Sciatic nerve (tissue), 2 donors: ENCODE data around the gene RSAD2. TPM values are rescaled to one million over a fixed set of nuclear protein-coding genes. Genes with fewer than 3 reads are reported as not detected.
A peak's percentile ranks its signal among the peaks of the same experiment; 100 is the strongest.
"Not testable (repeated sequence)": the region's sequence is repeated elsewhere in the genome, so short reads cannot be mapped to it uniquely, and the experiment has no call there.

Source experiments
- ATAC-seq: fragments of 200-7000 bp; cut with Tn5 transposase; one replicate; pipeline ENCODE4 v1.9.1; 2020; ENCODE audit warnings: mild to moderate bottlenecking, moderate library complexity
- DNase-seq: peaks from one replicate; pipeline ENCODE4 v3.0.0-alpha.2; 2020; ENCODE audit warnings: low spot score
- intact Hi-C: fragments of 100-400 bp; cut with DNase I; formaldehyde crosslinking; loops from one replicate; pipeline ENCODE4 v1.14.2; 2022
- total RNA-seq: library from RNA; stranded (reverse); fragmentation: NEBNext Ultra II Directional; extraction: Animal tissue kit (Norgen Biotek cat#: 25700); gene quantifications from one replicate; pipeline ENCODE4 v1.2.1, GENCODE V29; 2021
- donor health status: DM: no; HTN: no; CAD: no.
- donor health status: DM: no; HTN: no; CAD: no.

RSAD2 gene
- total RNA-seq, 1 donor from 2014 or later, result 7.5 TPM

DNA sequence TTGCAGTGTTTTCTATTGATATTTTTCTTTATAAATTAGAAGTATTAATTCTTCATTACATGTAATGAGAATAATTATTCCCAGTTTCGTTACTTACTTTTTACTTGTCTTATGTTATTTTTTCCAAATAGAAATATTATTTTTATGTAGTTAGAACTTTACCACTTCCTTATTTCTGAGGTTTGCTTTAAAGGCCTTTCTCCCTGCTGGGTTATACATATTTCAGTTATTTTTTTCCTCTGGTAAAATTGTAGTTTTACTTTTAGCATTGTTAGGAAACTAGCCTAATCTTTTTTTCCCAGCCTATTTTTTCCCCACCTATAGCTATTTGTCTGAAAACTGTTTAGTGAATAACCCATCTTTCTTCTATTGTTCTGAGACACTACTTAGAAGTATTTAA, 56.8 kb downstream of the RSAD2 start:
- ATAC-seq, result no peak
- intact Hi-C loops, result no loop called here
- DNase-seq, result no peak

DNA sequence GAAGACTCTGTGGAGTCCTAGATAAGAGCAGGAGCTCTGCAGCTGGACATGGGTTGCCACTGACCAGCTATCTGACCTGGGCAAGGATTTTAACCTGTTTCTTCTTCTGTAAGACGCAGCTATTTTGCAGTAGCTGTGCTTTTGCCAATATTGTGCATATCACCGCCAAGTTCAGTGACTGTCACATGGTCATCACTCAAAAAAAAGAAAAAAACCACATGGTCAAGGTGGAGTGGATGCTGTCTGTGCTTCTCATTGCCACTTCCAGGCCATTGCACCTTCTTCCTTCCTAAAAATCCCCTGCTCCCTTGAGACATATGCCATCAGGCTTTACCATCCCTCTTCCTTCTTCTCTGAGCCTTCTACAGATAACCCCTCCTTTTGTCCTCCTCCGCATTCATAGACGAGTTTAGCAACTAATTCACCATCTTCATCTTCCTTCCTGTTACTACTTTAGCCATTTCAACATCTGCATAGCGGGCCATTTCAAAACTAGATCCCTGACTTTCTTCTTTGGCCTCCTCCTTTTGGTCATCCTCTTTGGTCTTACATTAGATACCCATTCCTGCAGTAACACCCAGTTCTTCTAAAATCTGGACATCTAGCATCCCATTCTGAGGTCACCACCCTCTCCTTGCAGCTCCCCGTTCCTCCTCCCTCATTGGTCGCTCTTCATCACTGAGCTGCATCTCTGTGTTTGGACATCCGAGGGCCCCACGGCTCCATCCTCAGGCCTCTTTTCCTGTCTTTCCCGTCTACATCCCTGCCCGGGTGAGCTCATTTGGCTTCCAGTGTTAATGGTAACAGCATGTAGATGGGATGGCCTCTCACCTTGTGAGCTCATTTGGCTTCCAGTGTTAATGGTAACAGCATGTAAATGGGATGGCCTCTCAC, 57.4 kb downstream of the RSAD2 start:
- no peak for DNase-seq
- intact Hi-C loops, result no loop called here

DNA sequence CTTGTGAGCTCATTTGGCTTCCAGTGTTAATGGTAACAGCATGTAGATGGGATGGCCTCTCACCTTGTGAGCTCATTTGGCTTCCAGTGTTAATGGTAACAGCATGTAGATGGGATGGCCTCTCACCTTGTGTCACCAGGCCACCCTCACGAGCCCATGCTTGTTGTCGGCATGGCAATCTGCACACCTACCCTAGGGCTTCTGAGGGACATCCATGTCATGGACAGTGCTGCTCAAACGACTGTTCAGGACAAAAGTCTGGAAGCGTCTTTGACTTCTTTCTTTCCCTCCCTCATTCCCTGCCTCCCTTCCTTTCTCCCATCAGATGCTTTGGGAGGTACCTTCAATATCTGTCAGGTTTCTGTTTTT, 58.1 kb downstream of the RSAD2 start:
- DNase-seq, intact Hi-C loops, ATAC-seq: not testable (repeated sequence)

More for the DNA sequence above, 57.4 kb downstream of the RSAD2 start:
- no peak for ATAC-seq

DNA sequence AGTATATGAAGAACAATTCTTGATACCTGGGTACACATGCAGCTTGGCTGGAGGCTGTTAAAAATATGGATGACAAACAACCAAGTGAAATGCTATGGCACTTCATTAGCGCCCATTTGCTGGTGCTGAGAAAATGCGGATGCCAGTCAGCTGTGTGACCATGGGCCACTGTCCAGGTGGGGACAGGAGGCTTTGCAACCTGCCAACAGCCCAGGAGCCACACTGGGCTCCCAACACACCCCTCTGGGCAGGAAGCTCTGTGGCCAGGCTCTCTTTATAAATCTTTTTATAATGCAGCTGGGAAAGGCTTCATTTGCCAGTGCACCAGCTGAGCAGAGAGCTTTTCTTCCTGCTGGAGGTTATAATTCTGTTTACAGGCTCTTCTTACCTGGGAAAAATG, 59.6 kb downstream of the RSAD2 start:
- intact Hi-C loops, result no loop called here
- DNase-seq (no peak), ATAC-seq (no peak)

DNA sequence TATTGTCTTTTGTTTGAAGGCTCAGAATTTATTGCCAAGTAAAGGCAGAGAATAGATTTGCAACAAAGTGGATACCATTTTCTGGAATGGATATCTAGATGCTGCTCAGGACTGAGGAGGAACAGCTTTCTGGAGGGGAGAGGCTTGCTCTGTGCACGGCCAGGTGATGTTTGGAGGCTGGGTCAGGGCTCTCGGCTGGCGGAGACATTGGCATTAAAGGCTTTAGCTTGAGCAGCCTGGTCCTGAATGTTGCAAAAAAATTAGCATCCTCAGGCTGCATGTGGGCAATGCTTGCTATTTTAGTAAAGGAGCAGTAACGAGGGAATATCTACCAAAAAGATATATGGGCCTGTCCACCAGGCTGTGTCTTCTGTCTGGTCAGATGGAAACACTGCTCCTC, 60.0 kb downstream of the RSAD2 start:
- intact Hi-C loops, result no loop called here
- ATAC-seq (no peak), DNase-seq (no peak)

DNA sequence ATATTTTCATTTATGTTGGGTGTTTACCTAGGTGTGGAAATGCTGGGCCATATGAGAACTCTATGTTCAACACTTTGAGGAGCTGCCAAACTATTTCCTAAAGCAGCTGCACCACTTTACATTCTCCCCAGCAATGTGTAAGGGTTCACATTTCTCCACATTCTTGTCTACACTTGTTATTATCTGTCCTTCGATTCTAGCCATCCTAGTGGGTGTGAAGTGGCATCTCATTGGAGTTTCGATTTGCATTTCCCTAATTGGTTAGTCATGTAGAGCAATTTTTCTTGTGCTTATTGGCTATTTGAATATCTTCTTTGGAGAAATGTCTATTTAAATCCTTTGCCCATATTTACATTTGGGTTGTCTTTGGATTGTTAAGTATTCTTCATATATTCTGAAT, 61.5 kb downstream of the RSAD2 start:
- intact Hi-C loops, result no loop called here
- ATAC-seq (no peak), DNase-seq (no peak)

DNA sequence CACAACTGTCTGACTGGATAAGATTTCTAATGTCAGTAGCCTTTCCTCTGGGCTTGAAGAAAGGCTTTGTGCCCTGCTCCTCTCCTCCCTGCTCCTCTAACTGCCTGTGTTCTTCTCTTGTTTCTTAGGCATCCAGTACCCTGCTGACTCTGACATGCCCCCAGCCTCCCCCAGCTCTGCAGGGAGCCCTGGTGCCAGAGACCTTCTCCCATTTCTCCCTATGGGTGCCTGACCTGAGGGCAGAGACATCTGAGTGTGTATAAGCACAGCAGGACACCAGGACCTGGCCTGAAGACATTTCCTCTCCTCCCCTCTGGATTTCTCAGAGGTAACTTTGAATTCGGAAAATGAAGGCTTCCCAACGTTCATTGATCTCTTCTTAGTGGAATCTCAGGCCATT, 63.2 kb downstream of the RSAD2 start:
- ATAC-seq (no peak), DNase-seq (no peak)
- intact Hi-C loops, result no loop called here

DNA sequence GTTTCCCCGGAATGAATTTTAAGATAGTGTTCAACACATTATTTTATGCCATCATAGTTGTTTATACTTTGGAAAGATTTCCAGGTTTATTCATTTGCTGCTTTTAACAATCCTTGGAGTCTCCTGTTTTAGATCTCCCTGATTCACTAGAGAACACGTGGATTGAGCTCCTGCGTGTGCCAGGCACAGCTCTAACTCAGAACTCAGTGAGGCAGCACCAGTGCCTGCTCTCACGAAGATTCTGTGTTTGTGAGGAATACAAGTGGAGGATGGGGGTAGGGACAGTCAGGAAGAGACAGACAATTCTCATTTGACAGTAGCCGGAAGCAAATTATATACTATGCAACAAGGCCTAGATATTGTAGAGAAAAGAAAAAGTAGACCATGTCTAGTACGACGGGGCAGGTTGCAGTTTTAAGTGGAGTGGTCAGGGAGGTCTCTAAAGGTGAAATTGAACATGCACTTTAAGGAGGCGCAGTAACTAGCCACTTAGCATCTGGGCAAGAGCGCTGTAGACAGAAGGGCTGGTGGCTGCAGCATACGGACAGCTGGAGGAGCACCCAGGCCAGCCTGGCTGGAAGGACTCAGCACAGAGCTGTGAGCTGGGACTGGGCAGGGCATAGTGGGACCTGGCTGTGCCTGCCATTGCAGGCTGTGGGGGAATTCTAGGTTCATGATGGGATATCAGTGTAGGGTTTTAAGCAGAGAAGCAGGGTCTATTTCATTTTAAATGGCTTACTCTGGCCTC, 63.9 kb downstream of the RSAD2 start:
- no peak for DNase-seq

DNA sequence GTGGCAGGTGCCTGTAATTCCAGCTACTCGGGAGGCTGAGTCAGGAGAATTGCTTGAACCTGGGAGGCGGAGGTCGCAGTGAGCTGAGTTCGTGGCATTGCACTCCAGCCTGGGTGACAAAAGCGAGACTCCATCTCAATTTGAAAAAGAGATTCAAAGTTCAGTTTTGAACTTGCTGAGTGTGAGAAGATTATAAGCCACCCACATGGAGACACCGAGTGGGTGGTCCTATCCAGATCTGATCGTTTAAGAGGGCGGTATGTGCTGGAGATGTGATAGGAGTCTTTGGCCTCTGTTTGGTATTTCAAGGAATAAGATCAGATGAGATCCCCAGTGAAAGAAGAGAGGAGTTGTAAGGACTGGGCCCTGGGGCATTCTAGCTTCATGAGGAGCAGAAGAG, 65.3 kb downstream of the RSAD2 start:
- ATAC-seq (no peak), DNase-seq (no peak)
- intact Hi-C loops, result no loop called here

More for the DNA sequence above, 63.9 kb downstream of the RSAD2 start:
- intact Hi-C loops, result no loop called here
- ATAC-seq, result no peak

DNA sequence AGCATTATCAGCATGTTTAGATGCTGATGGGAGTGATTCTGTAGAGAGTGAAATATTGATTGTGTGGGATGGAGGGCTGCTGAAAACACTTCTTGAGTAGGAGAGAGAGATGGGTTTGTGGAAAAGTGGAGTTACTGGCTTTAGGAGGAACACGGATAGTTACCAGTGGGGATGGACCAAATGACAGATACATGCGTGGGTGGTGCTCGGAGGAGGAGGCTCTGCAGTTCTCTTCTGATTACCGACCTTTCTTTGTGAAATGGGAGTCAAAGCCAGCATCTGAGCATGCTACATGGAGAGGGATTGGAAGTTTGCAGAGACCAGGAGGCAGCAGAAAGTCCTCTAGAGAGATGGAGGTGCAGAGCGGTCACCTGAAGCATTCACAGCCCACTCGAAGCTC, 65.9 kb downstream of the RSAD2 start:
- no peak for ATAC-seq
- intact Hi-C loops, result no loop called here
- DNase-seq, result no peak

DNA sequence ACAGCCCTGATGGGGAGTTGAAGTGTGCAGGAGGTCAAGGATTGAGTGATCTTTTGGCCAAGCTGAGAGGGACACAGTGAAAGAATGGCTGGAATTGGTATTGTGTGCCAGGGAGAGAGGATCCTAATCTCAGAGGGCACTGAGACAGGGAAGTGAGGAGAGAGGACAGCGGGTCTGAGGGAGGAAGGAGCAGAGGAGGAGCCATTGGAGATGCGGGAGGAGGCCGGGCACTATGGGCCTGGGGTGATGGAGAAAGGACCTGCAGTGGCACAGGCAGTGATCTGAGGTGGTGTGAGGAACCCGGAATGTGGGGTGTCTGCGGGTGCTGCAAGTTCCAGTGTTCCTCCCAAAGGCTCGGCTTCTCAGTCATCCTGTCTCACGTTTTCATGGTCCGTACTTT, 66.4 kb downstream of the RSAD2 start:
- ATAC-seq (peak; percentile 21), DNase-seq (no peak)
- intact Hi-C loops, result no loop called here

DNA sequence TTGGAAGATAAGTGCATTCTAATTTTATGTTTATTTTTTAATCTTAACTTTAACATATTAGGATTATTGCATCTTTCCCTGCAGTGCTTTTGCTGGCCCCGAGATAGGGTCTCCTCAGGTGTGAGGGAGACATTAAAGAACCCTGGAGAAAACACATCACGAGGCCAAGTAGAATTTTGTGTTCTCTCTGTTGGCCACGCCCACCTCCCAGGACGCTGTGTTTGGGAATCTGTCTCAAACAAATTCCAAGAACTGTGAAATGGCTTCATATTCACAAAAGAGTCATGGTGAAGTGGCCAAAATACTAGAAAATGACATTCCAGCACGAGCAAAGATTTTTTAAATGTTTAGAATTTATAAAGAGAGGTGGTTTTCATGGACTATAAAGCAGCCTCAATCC, 67.0 kb downstream of the RSAD2 start:
- intact Hi-C loops, result no loop called here
- ATAC-seq (peak; percentile 80), DNase-seq (no peak)

DNA sequence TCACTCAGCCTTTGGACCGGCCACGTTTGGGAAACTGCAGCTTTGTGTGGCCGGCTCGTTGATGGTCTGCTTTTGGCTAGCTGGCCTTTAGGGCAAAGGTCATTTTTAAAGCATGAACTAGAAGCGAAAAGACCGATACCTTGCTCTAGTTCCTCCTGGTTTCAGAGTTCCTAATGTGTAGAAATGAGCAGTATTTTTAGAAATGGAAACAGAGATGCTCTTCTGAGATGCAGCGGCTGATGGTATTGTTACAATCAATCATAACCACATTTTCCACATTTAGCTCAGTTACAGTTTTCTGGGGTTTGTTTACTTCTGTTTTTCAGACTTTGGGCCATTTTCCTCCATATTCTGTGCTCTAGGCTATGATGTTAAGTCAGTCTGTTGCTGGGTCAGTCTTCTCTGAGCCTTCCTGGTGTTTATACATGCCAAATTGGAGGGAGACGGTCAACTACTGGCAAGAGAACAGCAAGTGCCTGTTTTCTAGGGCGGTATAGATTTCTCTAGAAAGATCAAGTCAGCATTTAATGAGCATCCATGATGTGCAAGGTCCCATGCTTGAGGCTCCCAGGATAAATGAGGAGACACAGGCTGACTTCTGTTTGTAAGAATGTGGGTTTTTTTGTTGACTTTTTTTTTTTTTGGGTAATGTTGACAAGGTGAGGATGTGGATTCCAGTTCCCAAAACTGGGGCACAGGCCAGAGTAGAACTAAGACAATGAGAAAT, 67.7 kb downstream of the RSAD2 start:
- DNase-seq (no peak), ATAC-seq (peak; percentile 35)
- intact Hi-C loops, result no loop called here

DNA sequence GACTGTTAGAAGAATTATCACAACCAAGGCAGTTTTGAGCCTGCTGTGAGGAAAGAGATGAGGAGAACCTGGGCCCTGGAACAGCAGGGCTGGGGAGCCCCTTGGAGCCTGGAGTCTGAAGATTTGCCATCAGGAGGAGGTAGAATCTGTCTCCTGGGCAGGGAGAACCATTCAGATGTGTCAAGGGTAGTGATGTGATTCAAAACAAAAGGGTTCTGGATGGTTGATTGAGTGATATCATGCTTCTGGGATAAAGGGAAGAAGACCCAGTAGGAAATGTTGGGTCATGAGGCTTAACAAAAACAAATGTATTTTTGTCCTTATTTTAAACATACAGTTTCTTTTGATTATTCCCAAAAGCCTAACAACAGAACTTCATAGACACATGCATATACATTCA, 68.2 kb downstream of the RSAD2 start:
- intact Hi-C loops, result no loop called here
- ATAC-seq, result no peak
- no peak for DNase-seq

DNA sequence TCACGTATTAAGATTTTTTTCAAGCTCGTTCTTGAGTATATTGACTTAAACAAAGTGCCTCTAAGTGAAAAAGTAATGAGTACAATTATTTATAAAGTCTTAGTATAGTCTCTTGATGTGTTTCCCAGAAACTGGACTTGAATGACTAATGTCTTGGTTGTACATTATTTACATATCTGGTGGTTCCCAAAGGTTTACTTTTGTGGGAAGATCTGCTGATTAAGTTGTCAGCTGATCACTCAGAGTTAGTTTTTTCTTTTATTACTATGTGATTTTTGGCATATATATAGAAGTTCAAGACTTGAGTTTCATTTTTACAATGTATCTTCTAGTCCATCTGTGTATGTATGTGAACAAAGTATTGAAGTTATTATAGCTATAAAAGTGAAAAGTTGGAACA, 69.1 kb downstream of the RSAD2 start:
- intact Hi-C loops, result no loop called here
- ATAC-seq (no peak), DNase-seq (no peak)

Other genes starting within 250 kb of the RSAD2 start
- gene CMPK2, start 11.9 kb upstream of the RSAD2 start, total RNA-seq, result 4.1 TPM
- 42.5 TPM for gene RNF144A, start 39.6 kb downstream of the RSAD2 start, total RNA-seq